ENCODE results near the gene BMF. TPM values are rescaled to one million over a fixed set of nuclear protein-coding genes. Genes with fewer than 3 reads are reported as not detected.

The BMF gene
- total RNA-seq, 1 donor from 2014 or later: 112 TPM

GRCh38 chr15:40040293-40040635 lies 68.4 kb downstream of the BMF start:
- Mint-ChIP-seq H3K27ac (peak overlapping the region; percentile 67), H3K9me3 (no peaks in the 10 kb centered on the region), H3K36me3 (peaks cover 22% of the 10 kb centered on the region), H3K4me3 (peak overlapping the region; percentile 80), H3K4me1 (ENCODE audit: unreplicated experiment) (peaks cover 56% of the 10 kb centered on the region), H3K27me3 (no peaks in the 10 kb centered on the region)
- no peak for TF ChIP-seq CTCF (conservative IDR thresholded peaks at IDR 0.05)
- no peak for DNase-seq (ENCODE audit: extremely low spot score, unreplicated experiment)

DNA sequence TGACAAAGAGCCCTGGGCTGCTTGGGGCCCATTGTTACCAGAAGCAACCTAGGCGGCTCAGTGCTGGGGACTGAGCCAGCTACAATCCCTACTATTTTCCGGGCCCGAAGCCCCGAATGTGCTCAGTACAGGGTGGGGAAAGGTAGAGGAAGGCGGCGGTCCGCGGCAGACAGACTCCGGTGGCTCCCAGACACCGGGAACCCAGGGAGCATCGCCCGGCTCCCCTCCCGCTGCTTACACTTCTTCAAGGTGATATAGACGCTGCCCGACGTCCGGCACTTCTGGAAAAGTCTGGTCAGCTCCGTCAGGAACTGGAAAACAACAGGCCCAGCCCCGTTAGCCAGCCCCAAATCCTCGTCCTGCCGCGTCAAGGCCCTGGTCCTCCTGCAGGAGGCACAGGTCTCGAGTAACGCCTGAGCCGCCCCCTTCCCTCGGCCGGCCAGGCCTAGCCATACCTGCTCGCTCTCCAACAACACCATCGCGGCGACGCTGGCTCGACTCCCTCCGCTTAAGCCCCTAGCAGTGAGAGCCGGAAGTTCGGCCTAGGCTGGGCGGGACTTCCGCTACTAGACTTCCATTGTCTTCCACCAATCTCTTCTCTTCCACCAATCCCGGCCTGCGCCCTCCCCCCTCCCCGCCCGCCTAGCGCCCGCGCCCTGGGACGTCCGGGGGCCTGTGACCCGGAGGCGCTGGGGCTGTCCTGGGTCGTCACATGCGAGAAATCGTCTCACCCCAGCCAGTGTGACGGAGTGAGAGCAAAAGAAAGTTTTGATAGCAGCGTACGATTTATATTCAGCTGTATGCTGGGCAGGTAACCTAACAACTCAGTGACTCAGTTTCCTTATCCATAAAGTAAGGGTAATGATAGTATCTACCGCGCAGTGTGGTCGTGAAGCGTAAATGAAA lies 69.8 kb downstream of the BMF start, which contains the start of gene SRP14:
Gene SRP14 (minus strand): TSS at position 544 of the 906 bp plus-strand sequence. CDS start 65 bp downstream, at position 479.
- peaks cover 48% of the 10 kb centered on the region for H3K4me1 Mint-ChIP-seq (ENCODE audit: unreplicated experiment)
- H3K27me3 Mint-ChIP-seq: no peaks in the 10 kb centered on the region

DNA sequence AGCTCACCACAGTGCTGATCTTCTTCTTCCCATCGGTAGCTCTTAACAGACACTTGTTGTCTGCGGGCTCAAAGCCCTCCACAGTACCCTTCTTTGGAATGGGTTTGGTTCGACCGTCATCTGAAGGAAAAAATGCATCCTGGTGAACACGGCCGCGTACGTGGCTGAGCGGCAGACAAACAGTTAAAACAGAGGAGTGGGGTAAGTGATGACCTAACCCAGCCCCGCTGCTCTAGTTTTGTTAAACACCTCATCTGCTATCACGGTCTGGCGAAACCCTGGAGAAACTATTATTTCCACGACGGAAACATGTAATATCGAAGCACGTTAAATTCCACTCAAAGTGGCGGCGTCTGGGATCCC lies 70.4 kb downstream of the BMF start:
- Mint-ChIP-seq H3K27me3 (no peaks in the 10 kb centered on the region), H3K4me3 (peak overlapping the region; percentile 100), H3K36me3 (peaks cover 32% of the 10 kb centered on the region), H3K9me3 (no peaks in the 10 kb centered on the region), H3K27ac (peak overlapping the region; percentile 98), H3K4me1 (ENCODE audit: unreplicated experiment) (peaks cover 46% of the 10 kb centered on the region)
- no peak for DNase-seq (ENCODE audit: extremely low spot score, unreplicated experiment)
- TF ChIP-seq CTCF (conservative IDR thresholded peaks at IDR 0.05): no peak

More for the DNA sequence above, 69.8 kb downstream of the BMF start, which contains the start of gene SRP14:
- peak; percentile 91 for DNase-seq (ENCODE audit: extremely low spot score, unreplicated experiment)
- Mint-ChIP-seq H3K27ac (peak within 1 kb of the TSS; percentile 98), H3K9me3 (no peaks in the 10 kb centered on the region), H3K36me3 (peaks cover 32% of the 10 kb centered on the region), H3K4me3 (peak within 1 kb of the TSS; percentile 100)
- TF ChIP-seq CTCF (conservative IDR thresholded peaks at IDR 0.05): peak; percentile 29

Other genes with a start within 250 kb of the BMF start
- gene GPR176, start 188.6 kb downstream of the BMF start, total RNA-seq (ENCODE audit: low replicate concordance): 0.95 and 7.2 TPM in 2 replicates
- gene EIF2AK4, start 174.8 kb downstream of the BMF start, total RNA-seq (ENCODE audit: low replicate concordance): 33.3 and 42.3 TPM in 2 replicates
- gene SRP14, start 69.7 kb downstream of the BMF start, total RNA-seq (ENCODE audit: low replicate concordance): 176 and 235 TPM in 2 replicates
- gene BUB1B, start 52.2 kb upstream of the BMF start, total RNA-seq (ENCODE audit: low replicate concordance): 21.8 and 69.5 TPM in 2 replicates
- 7.8 and 21.2 TPM in 2 replicates for gene PAK6, start 130.2 kb upstream of the BMF start, total RNA-seq (ENCODE audit: low replicate concordance)
- gene ANKRD63, start 174.2 kb upstream of the BMF start, total RNA-seq (ENCODE audit: low replicate concordance): 0.98 and 1.5 TPM in 2 replicates
- gene PLCB2, start 199.1 kb upstream of the BMF start, total RNA-seq (ENCODE audit: low replicate concordance): 0.71 and 5.8 TPM in 2 replicates
- 12.3 and 23.6 TPM in 2 replicates for gene INAFM2, start 214.8 kb upstream of the BMF start, total RNA-seq (ENCODE audit: low replicate concordance)
- 1.6 and 2.4 TPM in 2 replicates for gene CCDC9B, start 232.1 kb upstream of the BMF start, total RNA-seq (ENCODE audit: low replicate concordance)
- gene PHGR1, start 242.2 kb upstream of the BMF start, total RNA-seq (ENCODE audit: low replicate concordance): 5.6 and 15.8 TPM in 2 replicates
- gene DISP2, start 249.3 kb upstream of the BMF start, total RNA-seq (ENCODE audit: low replicate concordance): 1.5 and 1.8 TPM in 2 replicates